ENCODE data around the gene GPT2. TPM values are rescaled to one million over a fixed set of nuclear protein-coding genes. Genes with fewer than 3 reads are reported as not detected.
"Not testable (repeated sequence)": the region's sequence is repeated elsewhere in the genome, so short reads cannot be mapped to it uniquely, and the experiment has no call there.

GPT2 gene
- total and polyA plus RNA-seq, 7 donors = 25.7 to 110 (median 52.5) TPM

GRCh38 chr16:46932802-46933201, 48.6 kb downstream of the GPT2 start:
- no peak for TF ChIP-seq CTCF (IDR thresholded peaks at IDR 0.05)
- H3K4me3 ChIP-seq = no peak overlapping the region
- no peaks in the 10 kb centered on the region for H3K27me3 ChIP-seq (ENCODE audit: insufficient read depth in 3 of 3, low read length in 2 of 3)
- intact Hi-C loops (cut with DNase I) = loop anchor here in 1 of 2 donors (10.0 kb wide), 1 partner anchor 1232 kb away; no protein-coding TSS in a partner anchor
- no peak overlapping the region for H3K27ac ChIP-seq
- ATAC-seq (no peak), DNase-seq (no peak)
- H3K4me1 ChIP-seq = no peaks in the 10 kb centered on the region
- H3K36me3 ChIP-seq (ENCODE audit: insufficient read depth in 1 of 2, low read depth in 1 of 2) = peaks cover 0 to 25% of the 10 kb centered on the region in 2 donors
- no peaks in the 10 kb centered on the region for H3K9me3 ChIP-seq
- 57 to 63% (median 61%) methylated on average over 7 of the region's 7 CpGs for WGBS, 3 donors

GRCh38 chr16:46937536-46937935, 53.4 kb downstream of the GPT2 start:
- Histone ChIP-seq H3K4me1 (no peaks in the 10 kb centered on the region), H3K27ac (no peak overlapping the region), H3K4me3 (no peak overlapping the region), H3K36me3 (ENCODE audit: insufficient read depth in 1 of 2, low read depth in 1 of 2) (no peaks in the 10 kb centered on the region), H3K9me3 (no peaks in the 10 kb centered on the region), H3K27me3 (ENCODE audit: insufficient read depth in 3 of 3, low read length in 2 of 3) (no peaks in the 10 kb centered on the region)
- DNase-seq (no peak), ATAC-seq (no peak)
- no peak for TF ChIP-seq CTCF (IDR thresholded peaks at IDR 0.05)
- intact Hi-C loops (cut with DNase I) = loop anchor here in 1 of 2 donors (10.0 kb wide), 1 partner anchor 1227 kb away; no protein-coding TSS in a partner anchor

DNA sequence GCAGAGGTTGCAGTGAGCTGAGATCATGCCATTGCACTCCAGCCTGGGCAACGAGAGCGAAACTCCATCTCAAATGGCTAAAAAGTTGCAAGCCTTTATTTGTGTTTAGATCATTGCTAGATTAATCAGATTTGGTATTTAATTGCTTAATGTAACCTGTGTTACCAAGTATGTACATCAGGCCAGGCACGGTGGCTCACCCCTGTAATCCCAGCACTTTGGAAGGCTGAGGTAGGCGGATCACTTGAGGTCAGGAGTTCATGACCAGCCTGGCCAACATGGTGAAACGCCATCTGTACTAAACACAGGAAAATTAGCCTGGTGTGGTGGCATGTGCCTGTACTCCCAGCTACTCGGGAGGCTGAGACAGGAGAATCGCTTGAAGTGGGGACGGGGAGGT, 60.6 kb downstream of the GPT2 start:
- ATAC-seq; H3K27me3 ChIP-seq (ENCODE audit: insufficient read depth in 3 of 3, low read length in 2 of 3); H3K27ac ChIP-seq; intact Hi-C loops (cut with DNase I); H3K4me1 ChIP-seq; H3K9me3 ChIP-seq; DNase-seq; H3K4me3 ChIP-seq; H3K36me3 ChIP-seq (ENCODE audit: insufficient read depth in 1 of 2, low read depth in 1 of 2): not testable (repeated sequence)
- 87 to 89% (median 89%) methylated on average over 8 of the region's 8 CpGs for WGBS, 3 donors

GRCh38 chr16:46947900-46948547, 63.9 kb downstream of the GPT2 start:
- DNase-seq = no peak
- Histone ChIP-seq H3K27me3 (ENCODE audit: insufficient read depth in 3 of 3, low read length in 2 of 3) (no peaks in the 10 kb centered on the region), H3K4me1 (no peaks in the 10 kb centered on the region), H3K36me3 (ENCODE audit: insufficient read depth in 1 of 2, low read depth in 1 of 2) (no peaks in the 10 kb centered on the region), H3K9me3 (no peaks in the 10 kb centered on the region), H3K27ac (no peak overlapping the region), H3K4me3 (no peak overlapping the region)
- peak in 3 of 4 donors; percentile 48 to 61 (median 51) for ATAC-seq
- TF ChIP-seq CTCF (IDR thresholded peaks at IDR 0.05) = peak; percentile 24
- intact Hi-C loops (cut with DNase I) = no loop called here
- 85 to 92% (median 89%) methylated on average over 7 of the region's 7 CpGs for WGBS, 3 donors

GRCh38 chr16:46948548-46949166, 64.5 kb downstream of the GPT2 start:
- no peaks in the 10 kb centered on the region for H3K36me3 ChIP-seq (ENCODE audit: insufficient read depth in 1 of 2, low read depth in 1 of 2)
- no peaks in the 10 kb centered on the region for H3K4me1 ChIP-seq
- no peaks in the 10 kb centered on the region for H3K27me3 ChIP-seq (ENCODE audit: insufficient read depth in 3 of 3, low read length in 2 of 3)
- 47 to 68% (median 53%) methylated on average over 4 of the region's 4 CpGs for WGBS, 3 donors
- H3K27ac ChIP-seq = no peak overlapping the region
- intact Hi-C loops (cut with DNase I) = no loop called here
- DNase-seq = no peak
- no peak for TF ChIP-seq CTCF (IDR thresholded peaks at IDR 0.05)
- no peak overlapping the region for H3K4me3 ChIP-seq
- H3K9me3 ChIP-seq = no peaks in the 10 kb centered on the region
- ATAC-seq = peak in 1 of 4 donors; percentile 53

All from psoas muscle (tissue), 8 donors.